ENCODE data around the gene TTC22.

Gene TTC22

GRCh38 chr1:54800899-54801759, at the start of gene TTC22:
Gene TTC22 (minus strand): TSS chr1:54801323. CDS start chr1:54801163, 160 bp downstream.
- peak; percentile 61 for DNase-seq

GRCh38 chr1:54850737-54851136, 49.6 kb upstream of the TTC22 start:
- DNase-seq: no peak

DNA sequence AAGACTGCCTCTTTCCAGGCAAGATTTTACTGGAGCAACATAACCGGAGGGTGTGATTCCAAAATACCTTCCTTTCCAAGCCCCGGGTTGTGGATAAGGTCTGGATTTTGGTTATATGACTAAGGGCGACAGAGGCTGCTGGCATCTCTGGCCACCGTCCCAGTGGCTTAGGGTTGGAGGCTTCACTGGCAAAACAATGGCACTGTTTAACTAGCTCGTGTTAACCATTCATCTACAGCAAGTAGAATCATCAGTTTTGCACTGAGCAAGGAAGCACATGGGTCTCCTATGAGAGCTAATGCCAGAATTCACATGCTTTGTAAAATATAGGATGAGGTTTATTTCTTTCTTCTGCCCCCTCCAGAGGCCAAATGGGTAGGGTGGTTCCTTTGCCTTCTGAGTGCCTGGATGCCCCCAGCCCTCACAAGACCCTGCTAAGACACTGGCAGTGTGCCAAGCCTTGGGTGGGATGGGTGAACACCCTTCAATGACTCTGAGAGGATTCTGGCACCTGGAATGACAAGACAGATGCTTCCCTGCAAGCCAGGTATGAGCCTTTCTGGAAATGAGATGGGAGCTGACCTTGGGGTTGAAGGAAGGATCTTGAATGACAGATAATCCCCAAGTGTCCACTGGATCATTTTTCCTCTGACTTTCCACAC, 49.1 kb upstream of the TTC22 start:
- DNase-seq: no peak

DNA sequence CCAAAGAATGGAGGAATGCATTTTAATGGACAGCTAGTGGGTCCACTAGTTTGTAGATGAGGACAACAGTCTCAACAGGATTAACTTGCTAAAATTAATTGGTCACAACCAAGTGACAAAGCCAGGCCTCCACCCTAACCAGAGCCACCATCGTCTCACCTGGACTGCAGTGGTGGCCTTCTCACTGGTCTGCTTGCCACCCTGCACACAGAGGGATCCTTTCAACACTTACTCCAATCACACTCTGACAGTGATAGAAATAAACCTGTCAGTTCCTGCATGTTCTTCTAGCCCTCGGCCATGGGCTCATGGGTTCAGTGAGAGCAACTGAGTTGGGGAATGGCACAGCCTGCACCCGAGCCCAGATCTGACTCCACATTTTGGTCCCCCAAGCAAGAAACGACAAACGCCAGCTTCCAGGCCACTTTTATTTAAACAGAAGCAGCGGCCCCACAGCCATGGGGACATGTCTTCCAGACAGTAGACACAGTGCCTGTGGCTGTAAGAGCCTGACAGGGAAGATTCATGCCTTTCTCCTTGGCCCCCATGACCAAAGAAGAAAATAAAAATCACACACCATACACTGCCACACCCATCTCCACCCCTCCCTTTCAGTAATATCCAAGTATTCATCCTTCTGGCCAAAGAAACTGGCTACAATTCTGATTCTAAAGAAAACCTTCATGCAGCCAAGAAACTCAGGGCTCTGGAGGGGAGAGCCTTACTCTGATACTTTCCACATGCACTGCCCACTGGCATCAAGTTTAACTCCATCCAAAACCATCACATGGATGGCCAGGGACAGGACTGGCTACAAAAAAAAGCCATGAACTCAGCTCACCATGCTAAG, 48.3 kb upstream of the TTC22 start:
- no peak for DNase-seq

GRCh38 chr1:54848134-54848948, 47.2 kb upstream of the TTC22 start:
- no peak for DNase-seq

DNA sequence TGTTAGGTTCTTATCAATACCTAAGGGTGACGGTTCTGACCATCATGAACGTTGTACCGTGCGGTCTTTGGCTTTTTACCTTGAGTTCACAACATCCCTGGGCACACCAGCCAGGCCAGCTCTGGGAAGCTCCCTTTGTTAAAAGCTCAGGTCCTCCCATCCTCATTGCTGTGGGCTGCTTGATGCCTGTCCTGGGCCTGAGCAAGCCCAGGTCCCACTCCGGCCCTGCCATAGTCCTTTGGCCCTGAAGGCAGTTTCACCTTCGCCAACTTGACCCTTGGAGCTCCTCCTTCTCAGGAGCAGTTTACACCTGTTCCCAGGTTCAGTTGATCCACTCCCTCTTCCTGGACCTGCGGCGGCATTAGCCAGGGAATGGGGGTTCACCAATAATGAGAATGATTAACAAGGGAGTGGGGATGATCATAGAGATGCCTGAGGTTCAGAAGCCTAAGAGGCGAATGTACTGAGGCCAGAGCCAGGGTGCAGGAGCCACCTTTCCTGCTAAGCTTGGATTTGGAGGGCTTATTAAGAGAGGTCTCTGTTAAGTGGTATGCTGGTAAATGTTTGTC, 45.7 kb upstream of the TTC22 start:
- no peak for DNase-seq

DNA sequence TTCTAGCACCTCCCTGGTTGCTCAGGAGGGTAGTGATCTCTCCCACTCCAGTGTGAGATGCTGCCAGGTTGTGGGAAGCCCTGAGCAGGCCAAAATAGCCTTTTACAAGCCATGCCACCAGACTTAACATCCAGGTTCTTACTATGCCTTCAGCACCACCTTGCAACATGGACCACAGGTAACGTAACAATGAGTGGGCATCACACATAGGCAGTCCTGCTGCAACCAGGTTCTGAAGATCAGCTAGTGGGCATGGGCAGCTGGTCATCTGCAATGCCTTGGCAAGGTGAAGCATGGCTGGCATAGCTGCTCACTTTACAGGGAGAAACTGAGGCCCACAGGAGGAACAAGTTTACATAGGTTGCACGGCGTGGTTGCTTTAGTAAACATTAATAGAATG, 45.2 kb upstream of the TTC22 start:
- DNase-seq: no peak

GRCh38 chr1:54845772-54846171, 44.6 kb upstream of the TTC22 start:
- no peak for DNase-seq

- no peak for DNase-seq
Measured at GRCh38 chr1:54844564-54844963, 43.4 kb upstream of the TTC22 start.

DNA sequence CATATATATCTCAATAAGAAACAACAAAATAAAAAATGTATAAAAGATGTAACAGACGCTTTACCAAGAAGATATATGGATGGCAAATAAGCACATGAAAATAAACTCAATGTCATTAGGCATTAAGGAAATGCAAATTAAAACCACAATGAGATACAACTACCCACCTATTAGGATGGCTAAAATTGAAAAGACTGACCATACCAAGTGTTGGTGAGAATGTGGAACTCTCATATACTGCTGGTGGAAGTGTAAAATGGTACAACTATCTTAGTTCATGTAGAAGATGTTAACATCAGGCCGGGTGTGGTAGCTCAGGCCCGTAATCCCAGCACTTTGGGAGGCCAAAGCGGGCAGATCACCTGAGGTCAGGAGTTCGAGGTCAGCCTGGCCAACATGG, 42.3 kb upstream of the TTC22 start:
- DNase-seq: no peak

DNA sequence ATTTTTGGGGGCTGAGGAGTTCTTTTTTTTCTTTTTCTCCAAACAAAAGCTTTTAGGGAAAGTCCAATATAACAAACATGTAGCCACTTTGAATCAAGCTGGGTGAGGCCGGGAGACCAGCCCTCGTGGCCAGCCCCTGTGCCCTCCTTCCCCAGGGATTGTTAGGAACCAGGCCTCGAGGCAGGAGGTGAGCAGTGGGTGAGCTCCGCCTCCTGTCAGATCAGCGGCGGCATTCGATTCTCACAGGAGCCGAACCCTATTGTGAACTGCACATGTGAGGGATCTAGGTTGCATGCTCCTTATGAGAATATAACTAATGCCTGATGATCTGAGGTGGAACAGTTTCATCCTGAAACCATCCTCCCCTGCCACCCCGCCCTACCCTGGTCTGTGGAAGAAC, 41.8 kb upstream of the TTC22 start:
- no peak for DNase-seq

- no peak for DNase-seq
Measured at GRCh38 chr1:54842206-54842915, 41.2 kb upstream of the TTC22 start.

- DNase-seq: no peak
Measured at GRCh38 chr1:54839824-54840223, 38.7 kb upstream of the TTC22 start.

- DNase-seq: no peak
Measured at GRCh38 chr1:54838565-54839180, 37.5 kb upstream of the TTC22 start.

DNA sequence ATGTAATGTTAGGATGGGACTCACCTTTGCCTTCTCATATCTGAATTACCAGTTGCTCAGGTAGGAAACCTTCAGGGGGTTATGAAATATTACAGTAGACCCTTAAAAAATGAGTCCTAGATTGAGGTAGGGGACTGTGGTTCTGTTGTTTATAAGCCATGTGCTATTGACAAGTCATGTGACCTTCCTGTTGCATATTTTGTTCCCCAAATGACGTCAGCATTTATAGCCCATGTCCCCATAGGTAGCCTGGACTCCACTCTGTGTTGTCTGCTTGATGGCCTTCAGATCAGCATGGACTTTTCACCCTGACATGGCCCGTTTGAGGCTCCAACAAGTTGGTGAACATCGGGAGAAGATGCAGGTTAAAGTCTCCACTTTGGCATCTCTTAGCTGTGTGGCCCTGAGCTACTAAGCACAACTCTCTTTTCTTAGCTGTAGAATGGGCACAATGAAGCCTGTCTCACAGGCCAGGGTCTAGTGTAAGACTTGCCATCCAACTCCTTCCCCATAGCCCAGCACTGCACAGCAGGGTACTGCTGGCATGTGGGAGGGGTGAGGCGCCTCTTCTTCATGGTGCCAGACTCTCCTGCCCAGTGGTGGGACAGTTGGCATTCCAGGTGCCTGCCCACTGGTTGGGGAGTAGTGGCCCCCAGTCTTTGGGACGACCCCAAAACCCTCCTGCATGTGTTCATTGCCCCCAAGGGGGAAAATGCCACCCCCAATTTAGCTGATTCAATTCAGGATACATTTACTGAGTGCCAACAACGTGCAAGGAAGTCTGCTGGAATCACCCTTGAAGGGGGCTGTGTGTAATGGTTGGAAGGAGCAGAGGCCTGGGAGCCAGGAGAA, 36.1 kb upstream of the TTC22 start:
- DNase-seq: no peak

GRCh38 chr1:54836594-54836993, 35.5 kb upstream of the TTC22 start:
- DNase-seq: no peak

DNA sequence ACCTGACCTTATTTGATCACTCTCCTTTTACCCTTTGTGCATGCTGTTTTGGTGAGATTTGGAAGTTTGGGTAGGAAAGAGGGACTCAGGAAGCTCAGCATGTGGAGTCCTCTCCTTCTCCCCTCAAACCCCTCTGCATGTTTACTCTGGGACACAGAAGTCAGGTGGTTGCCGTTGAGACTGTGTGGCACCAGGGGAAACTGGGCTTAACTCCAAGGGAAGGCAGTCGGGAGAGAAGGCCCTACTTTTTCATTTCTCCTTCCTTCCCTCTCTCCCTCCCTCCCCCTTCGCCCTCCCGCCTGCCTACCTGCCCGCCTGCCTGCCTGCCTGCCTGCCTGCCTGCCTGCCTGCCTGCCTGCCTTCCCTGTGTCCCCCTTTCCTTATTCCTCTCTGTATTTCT, 34.8 kb upstream of the TTC22 start:
- DNase-seq: no peak

DNA sequence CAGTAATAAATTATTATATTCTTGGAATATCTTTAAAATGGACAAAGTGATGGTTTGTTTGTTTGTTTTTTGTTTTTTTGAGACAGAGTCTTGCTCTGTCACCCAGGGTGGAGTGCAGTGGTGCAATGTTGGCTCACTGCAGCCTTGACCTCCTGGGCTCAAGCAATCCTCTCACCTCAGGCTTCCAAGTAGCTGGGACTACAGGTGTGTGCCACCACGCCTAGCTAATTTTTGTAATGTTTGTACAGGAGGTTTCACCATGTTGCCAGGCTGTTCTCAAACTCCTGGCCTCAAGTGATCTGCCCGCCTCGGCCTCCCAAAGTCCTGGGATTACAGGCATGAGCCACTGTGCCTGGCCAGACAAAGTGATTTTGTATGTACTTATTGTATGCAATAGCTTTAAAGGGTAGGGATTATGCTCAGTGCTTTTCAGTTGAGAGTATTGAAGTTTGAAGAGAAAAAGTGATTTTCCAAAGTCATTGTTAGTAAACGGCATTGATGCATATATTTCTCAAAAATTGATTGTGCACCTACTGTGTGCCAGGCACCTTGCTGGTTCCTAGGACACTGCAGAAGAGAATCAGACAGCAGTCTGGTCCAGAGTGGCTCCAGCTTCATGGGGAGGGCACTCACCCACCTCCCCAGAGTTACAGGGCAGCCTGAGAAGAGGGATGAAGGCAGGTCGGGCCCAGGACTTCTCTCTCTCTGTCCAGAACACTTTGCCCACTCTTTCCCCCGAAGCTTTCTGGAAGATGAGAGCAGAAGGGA, 34.2 kb upstream of the TTC22 start:
- DNase-seq: no peak

GRCh38 chr1:54834007-54834541, 33.0 kb upstream of the TTC22 start:
- no peak for DNase-seq

Data from stimulated activated CD4-positive, alpha-beta T cell treated with anti-CD3 and anti-CD28 coated beads, Interleukin-12 subunit alpha, Interleukin-12 subunit beta, amount 100 ng/mL, for 4 hours (primary cell).